WERI-Rb-1 (cell line): ENCODE data around the gene HOXA5.
A peak's percentile ranks its signal among the peaks of the same experiment; 100 is the strongest.

Experiments
- DNase-seq: peaks from one replicate; pipeline ENCODE4 v3.0.0-alpha.2; 2020
- H3K27ac ChIP-seq: fragments of 250-450 bp; sonication (Bioruptor Pico); 2 replicates; pipeline ENCODE4 v1.5.1; 2020; ENCODE audit warnings: mild to moderate bottlenecking, moderate library complexity
- H3K27me3 ChIP-seq: fragments of 250-450 bp; sonication (Bioruptor Pico); 2 replicates; pipeline ENCODE4 v1.5.1; 2021; ENCODE audit warnings: mild to moderate bottlenecking, low read depth, moderate library complexity; ENCODE audit not compliant: insufficient read depth, severe bottlenecking
- H3K36me3 ChIP-seq: fragments of 250-450 bp; sonication (Bioruptor Pico); 2 replicates; pipeline ENCODE4 v1.5.1; 2020; ENCODE audit warnings: mild to moderate bottlenecking, moderate library complexity
- H3K4me3 ChIP-seq: 2 replicates; pipeline ENCODE4 v1.5.1; 2011; ENCODE audit warnings: low read depth, mild to moderate bottlenecking, control low read depth, low read length
- H3K9me3 ChIP-seq: fragments of 250-450 bp; sonication (Bioruptor Pico); 2 replicates; pipeline ENCODE4 v1.5.1; 2021; ENCODE audit warnings: mild to moderate bottlenecking, moderate library complexity; ENCODE audit not compliant: severe bottlenecking
- CTCF ChIP-seq: IDR thresholded peaks from 2 replicates; pipeline ENCODE4 v1.5.1; 2011; ENCODE audit warnings: low read depth, mild to moderate bottlenecking, control low read depth, inconsistent platforms, low read length

The HOXA5 gene

DNA sequence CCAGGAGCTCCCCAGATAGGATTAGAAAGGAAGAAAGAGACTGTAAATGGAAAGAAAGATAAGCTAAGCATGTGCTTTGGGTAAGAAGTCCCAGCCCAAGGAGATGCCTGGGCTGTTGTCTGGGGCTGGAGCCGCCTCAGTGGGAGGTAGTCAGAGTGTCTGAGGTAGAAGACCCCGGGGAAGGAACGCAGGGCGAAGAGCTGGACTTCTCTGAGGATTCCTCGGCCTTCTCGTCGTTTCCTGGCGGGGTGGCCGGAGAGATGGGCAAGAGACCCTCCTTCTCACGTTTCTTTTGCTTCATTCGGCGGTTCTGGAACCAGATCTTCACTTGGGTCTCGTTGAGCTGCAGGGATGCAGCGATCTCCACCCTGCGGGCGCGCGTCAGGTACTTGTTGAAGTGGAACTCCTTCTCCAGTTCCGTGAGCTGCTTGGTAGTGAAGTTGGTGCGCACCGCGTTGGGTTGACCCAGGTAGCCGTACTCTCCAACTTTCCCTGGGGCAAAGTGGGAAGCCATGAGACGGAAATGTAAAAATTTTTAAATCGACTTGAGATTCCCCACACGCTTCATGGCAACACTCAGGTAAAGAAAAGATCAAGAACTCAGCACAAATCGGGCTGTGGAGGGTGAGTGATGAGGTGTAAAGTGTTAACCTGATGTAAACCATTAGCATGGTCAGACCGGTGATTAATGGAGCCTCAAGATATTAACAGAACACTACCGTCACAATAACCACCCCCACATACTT, 49.0 kb downstream of the HOXA5 start:
- no peak overlapping the region for H3K4me3 ChIP-seq
- TF ChIP-seq CTCF, result no peak
- no peak for DNase-seq
- no peaks in the 10 kb centered on the region for H3K9me3 ChIP-seq
- H3K27me3 ChIP-seq, result peaks cover 54% of the 10 kb centered on the region
- peaks cover 2% of the 10 kb centered on the region; the same call in 1 of the 2 replicates for H3K36me3 ChIP-seq
- no peak overlapping the region for H3K27ac ChIP-seq

DNA sequence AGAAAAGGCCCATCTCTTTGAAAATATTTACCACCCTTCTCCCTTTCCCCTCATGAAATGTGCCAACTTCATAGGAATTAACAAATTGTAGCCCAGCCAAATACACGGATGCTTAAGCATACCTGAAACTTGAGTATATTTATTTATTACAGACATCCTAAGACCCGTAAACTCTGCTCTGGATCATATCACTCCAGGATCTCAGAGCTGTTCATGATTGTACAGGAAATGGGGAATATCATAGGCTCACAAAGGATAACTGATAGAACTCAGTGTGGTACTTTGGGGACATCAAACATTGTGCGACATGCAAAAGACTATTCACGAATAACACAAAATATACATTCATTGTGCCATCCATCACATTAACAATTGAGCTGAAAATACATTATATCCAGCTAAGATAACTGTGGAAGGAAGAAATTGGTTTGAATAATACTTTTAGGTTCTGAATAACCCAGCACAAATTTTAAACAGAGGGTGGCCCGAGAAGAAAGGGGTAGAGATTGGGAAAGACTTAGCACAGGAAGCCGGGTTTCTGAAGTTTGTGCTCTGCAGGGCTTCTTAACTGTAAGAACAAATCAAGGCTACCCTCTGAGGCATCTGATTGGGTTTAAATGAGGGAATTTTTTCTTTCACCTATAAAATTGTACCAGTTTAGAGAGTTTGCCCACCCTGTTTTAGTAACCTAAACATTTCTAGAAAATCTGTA, 50.1 kb downstream of the HOXA5 start:
- no peak for TF ChIP-seq CTCF
- H3K9me3 ChIP-seq, result no peaks in the 10 kb centered on the region
- H3K27ac ChIP-seq, result no peak overlapping the region
- no peak for DNase-seq
- H3K27me3 ChIP-seq, result peaks cover 43% of the 10 kb centered on the region
- H3K4me3 ChIP-seq, result no peak overlapping the region
- H3K36me3 ChIP-seq, result peaks cover 2% of the 10 kb centered on the region; the same call in 1 of the 2 replicates

- Histone ChIP-seq H3K36me3 (peaks cover 2% of the 10 kb centered on the region; the same call in 1 of the 2 replicates), H3K27ac (no peak overlapping the region), H3K9me3 (no peaks in the 10 kb centered on the region), H3K27me3 (peaks cover 40% of the 10 kb centered on the region), H3K4me3 (no peak overlapping the region)
- DNase-seq, result no peak
- TF ChIP-seq CTCF, result no peak
These were observed 50.7 kb downstream of the HOXA5 start for GRCh38 chr7:27092819-27093110.

DNA sequence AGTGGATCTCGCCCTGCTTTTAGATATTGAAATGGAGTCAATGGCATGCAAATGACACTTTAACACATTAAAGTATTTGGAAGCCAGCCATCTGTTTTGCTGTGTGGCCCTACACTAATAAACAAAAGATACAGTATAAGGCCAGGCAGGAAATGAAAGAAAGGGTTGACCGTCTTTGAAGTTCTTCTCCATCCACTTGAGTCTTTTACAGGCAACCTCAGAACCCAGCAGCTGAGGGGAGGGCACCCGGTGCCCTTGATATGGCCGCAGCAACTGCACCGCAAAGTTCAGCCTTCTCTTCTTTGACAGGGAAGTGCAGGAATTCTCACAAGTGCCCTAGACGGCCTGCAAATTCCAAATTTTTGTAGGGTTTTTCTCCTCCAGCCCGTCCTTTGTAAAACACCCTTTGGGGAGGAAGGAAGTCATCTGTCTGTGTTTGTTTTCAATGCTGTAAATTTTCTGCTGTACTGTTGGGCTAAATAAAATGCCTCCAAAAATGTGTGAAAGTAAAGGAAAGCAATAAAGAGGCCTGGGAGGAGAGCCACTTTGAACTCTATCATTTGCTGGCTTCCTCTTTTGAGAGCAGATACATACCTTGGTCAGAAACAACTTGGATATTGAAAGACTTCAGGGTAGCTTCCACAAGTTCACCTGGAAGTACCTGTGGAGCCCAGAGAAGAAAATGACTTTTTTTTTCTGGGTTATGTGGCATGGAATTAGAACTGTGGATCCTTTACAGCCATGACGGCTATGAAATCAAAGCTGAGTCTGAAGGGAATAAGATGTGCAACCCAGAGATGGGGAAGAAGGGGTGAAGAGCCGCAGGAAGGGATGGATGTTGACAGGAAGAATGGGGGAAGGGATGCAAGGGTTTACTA, 51.3 kb downstream of the HOXA5 start:
- Histone ChIP-seq H3K36me3 (peaks cover 2% of the 10 kb centered on the region; the same call in 1 of the 2 replicates), H3K27ac (no peak overlapping the region), H3K4me3 (no peak overlapping the region), H3K9me3 (no peaks in the 10 kb centered on the region), H3K27me3 (peaks cover 35% of the 10 kb centered on the region)
- TF ChIP-seq CTCF, result no peak
- DNase-seq, result no peak

DNA sequence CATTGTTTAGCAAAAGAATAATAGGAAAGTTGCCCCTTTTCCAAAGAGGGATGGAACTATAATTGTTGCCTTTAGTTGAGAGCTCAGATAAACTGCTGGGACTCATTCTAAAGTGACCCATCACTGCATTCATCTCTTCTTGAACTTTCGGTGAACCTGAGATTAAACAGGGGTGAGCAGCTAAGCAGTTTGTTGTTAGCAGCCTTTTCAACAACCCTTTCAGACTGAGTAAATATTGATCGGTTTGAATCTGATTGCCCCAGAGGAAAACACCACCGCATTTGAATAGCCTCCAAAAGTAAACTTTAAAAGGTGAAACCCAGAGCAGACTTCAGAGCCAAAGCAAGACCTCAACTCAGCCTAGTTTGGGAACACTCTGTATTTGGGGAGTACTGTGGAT, 52.4 kb downstream of the HOXA5 start:
- Histone ChIP-seq H3K27ac (peak overlapping the region; percentile 38), H3K27me3 (peaks cover 24% of the 10 kb centered on the region)

More for the DNA sequence above, 52.4 kb downstream of the HOXA5 start:
- H3K4me3 ChIP-seq, result no peak overlapping the region
- H3K36me3 ChIP-seq, result no peaks in the 10 kb centered on the region
- H3K9me3 ChIP-seq, result no peaks in the 10 kb centered on the region
- no peak for TF ChIP-seq CTCF
- DNase-seq, result no peak
